GM19328 (cell line): ENCODE measurements around the gene SMOC2.

Experiments used
- ATAC-seq: cut with Tn5 transposase; IDR thresholded peaks from one replicate; pipeline ENCODE4 v1.9.1; 2021; ENCODE audit warnings: mild to moderate bottlenecking, moderate library complexity; ENCODE audit not compliant: unreplicated experiment

The SMOC2 gene

DNA sequence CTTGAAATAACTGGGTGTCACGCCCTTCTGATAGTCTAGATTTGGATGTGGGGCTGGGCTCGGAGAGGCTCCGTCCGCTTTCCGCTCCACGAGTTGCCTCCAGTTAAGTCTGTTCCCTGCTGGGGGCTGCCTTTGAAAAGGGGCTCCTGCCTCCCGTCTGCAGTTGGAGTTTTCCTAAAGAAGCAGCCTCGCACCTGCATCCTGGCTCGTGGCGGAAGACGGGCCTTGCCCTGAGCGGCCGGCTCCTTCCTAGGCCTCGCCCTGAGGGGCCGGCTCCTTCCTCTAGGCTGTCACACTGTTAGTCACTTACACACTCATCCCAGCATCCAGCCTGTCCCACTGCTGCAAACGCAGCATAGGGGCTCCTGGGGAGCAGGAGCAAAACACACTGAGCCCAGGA is 74.4 kb downstream of the SMOC2 start:
- ATAC-seq, result no peak

DNA sequence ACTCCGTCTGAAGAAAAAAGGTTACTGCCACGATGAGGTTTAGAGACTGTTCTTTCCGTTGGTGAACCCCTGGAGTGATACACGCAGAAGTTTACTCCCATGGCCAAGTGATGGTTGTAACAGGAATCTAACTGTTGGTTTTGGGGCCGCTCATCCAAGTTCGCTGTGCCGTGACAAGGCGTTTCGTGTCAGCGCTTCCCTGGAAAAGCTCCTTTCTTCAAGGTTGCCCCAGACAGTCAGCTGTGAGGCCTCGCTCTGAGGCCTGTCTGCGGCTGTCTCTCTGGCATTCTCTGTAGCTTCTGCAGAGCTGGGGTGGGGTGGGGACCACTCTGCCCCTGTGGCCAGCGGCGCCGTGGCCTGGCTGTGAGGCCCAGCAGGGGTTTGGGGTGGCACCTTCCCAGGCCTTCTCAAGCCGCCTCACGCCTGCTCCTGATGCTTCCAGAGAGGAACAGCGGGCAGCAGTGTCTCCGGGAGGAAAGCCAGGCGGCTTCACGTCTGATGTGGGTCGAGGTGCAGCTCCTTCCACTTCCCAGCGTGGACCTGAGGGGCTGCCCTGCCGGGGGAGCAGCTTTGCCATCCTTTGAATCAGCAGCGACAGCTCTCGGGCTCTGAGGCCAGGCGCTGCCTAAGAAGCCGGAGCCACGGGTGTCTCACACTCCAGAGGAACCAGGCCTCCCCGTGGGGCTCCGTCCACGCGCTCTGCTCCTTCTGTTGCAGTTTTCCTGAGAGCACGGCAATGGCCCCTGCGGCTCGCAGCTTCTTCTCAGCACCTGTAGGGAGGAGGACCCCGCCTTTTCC is 76.2 kb downstream of the SMOC2 start:
- ATAC-seq, result no peak

DNA sequence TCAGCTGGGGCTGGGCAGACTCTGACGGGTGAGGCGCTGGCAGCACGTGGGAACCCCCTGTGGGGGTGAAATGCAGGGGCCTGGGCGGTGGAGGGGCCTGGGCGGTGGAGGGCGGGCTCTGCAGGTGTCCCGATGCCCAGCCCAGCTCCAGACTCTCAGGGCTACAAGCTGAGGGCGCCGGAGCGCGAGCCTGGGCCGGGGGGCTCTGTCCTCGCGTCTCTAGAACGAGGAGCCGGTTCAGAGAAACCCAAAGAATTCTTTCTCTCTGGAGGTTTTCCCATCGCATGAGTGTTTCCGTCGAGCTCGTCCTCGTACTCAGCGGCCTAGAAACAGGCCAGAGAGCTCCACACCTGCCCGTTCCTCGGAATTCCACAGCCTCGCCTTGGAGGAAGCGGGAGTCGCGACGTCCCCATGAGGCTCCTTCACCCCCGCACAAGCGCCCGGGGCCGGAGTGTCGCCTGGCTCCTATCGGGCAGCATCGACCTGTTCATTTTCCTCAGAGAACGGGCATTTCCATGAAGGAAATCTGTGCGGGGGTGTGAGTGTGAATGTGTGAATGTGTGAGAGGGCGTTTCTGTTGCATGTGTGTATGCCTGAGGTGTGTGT is 76.9 kb downstream of the SMOC2 start:
- no peak for ATAC-seq

- no peak for ATAC-seq
Observed at GRCh38 chr6:168518348-168518745, 77.4 kb downstream of the SMOC2 start.

GRCh38 chr6:168518867-168519266 is 77.9 kb downstream of the SMOC2 start:
- no peak for ATAC-seq

DNA sequence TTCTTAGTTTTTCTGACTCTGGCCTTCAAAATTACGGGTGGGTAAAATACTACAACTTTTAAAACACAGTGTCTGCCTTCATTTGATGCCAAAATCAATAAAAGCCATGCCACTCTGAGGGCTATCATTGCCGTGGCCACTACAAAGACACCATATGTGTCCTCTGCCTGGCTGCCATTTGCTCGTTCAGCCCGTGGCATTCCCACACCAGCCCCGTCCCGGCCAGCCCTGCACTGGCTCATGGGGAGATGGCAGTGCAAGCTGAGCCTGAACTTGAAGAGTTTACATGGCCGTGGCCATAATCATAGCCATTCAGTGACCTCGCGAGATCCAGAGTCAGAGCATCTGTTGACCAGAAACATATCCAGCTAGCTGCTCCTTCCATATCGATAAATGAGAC is 79.2 kb downstream of the SMOC2 start:
- no peak for ATAC-seq

- ATAC-seq, result no peak
Observed at GRCh38 chr6:168524571-168525001, 83.6 kb downstream of the SMOC2 start.

- ATAC-seq, result no peak
Observed at GRCh38 chr6:168525114-168525513, 84.1 kb downstream of the SMOC2 start.

GRCh38 chr6:168525926-168526630 is 85.1 kb downstream of the SMOC2 start:
- no peak for ATAC-seq

DNA sequence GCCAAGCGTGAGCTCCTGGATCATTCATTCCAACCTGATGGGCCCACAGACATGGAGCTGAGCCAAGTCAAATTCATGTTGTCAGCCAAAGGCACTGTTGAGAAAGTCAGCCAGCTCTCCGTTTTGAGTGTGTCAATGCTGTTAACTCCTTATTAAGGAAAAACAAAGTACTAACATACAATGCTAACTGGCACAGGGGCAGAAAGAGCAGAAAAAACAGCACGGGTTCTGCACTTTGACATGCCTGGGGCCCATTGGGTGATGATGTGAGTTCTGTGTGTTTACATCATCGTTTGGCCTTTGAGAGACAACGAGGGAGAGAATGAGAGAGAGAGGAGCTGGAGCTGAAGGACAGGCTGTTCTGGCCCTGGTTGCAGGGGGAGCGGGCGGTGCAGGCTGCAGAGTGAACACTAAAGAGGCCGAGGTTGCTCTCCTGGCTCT is 85.9 kb downstream of the SMOC2 start:
- ATAC-seq, result no peak

GRCh38 chr6:168527451-168528210 is 86.6 kb downstream of the SMOC2 start:
- no peak for ATAC-seq

GRCh38 chr6:168528474-168529095 is 87.6 kb downstream of the SMOC2 start:
- no peak for ATAC-seq

GRCh38 chr6:168529214-168529613 is 88.2 kb downstream of the SMOC2 start:
- ATAC-seq, result no peak

DNA sequence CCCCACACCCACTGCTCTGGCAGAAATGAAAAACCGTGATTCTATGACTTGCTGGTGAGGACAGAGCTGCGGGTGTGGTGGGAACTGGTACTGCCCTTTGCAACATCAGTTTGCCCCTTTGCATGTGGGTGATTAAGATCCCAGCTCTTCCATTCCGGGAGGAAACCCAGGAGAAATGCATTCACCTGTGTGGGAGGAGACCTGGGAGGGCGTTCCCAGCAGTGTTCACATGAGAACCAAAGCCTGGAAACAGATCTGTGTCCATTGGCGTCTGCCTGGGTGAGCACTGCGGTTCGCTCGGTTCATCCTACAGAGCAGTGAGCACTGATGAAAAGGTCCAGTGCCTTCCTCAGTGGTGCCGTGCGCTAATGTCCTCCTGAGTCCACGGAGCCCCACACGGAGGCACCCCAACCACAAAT is 89.7 kb downstream of the SMOC2 start:
- ATAC-seq, result no peak

GRCh38 chr6:168532070-168532469 is 91.1 kb downstream of the SMOC2 start:
- ATAC-seq, result no peak

GRCh38 chr6:168533414-168533813 is 92.4 kb downstream of the SMOC2 start:
- no peak for ATAC-seq

DNA sequence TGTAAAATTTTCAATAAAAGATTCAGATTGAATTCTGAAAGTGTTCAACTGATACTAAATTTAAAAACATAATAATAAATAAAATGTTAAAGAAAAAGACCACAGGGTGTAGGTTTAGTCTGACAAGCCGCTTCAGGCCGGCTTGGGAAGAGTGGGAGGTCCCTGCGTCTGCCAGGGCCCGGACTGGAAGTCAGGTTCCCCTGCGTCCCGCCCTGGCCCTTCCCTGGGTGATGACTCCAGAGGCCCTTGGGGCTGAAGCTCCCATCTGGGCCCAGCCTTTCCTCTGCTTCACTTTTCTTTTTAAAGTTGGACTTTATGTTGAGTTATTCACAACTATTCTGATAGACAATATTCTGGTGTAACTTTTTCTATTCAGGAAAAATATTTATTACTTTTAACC is 93.3 kb downstream of the SMOC2 start:
- no peak for ATAC-seq

DNA sequence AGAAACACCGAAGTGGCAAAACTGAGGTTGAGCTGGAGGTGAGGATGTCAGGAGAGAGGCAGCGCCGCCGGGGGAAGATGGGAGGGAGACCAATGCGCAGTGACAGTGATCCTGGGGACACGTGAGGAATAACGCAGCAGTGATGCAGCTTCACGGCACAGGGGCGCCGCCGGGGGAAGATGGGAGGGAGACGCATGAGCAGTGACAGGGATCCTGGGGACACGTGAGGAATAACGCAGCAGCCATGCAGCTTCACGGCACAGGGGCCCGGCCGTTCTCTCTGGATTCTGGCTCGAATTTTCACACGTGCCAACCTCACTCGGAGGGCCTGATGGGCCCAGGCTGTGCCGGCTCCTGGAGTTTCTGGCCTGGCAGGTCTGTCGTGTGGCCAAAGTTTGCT is 94.7 kb downstream of the SMOC2 start:
- no peak for ATAC-seq

DNA sequence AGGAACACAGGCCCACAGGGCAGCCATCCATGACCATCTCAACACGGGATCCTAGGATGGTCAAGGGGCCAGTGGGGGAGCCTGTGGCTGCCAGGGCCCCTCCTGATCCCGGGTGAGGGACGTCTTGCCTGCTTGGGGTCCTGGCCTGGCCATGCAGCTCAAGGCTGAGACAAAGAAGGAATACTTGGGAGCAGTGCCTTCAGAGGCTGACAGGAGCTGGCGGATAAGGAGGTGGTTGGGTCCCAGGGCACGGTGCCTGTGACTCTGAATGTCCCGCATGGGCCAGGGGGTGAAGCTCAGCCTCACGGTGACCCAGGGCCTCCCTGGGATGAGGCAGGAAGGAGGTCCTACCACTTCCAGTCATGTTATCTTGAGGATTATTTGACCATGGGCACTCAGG is 95.2 kb downstream of the SMOC2 start:
- no peak for ATAC-seq

DNA sequence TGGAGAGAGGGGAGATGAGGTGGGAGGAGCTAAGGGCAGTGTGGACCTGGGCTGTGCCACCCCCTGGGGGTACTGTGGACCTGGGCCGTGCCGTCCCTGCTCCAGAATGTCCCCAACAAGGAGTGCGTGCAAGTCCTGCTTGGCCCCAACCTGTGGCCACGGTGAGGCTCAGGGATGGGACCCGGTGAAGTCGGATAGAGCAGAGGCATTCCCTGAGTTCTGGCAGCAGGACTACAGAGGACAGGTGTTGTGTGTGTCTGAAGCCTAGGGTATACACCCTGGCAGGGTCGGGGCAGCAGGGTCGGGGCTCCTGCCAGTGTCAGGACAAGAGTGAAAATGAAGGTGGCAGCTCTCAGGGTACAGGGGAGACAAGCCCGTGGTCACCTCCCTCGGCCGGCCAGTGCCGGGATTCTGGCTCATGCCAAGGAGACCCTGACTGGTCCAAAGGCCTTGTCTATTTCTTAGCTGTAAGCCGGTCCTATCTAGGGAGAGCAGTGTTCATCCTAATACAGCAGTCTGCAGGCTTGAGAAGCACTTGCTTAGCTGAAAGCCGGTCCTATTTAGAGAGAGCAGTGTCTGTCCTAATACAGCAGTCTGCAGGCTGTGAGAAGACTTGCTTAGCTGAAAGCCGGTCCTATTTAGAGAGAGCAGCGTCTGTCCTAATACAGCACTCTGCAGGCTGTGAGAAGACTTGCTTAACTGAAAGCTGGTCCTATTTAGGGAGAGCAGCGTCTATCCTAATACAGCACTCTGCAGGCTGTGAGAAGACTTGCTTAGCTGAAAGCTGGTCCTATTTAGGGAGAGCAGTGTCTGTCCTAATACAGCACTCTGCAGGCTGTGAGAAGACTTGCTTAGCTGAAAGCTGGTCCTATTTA is 95.9 kb downstream of the SMOC2 start:
- ATAC-seq, result no peak
